Right cardiac atrium (tissue), 5 donors: ENCODE data around the gene IREB2. TPM values are rescaled to one million over a fixed set of nuclear protein-coding genes. Genes with fewer than 3 reads are reported as not detected.
"Not testable (repeated sequence)": the region's sequence is repeated elsewhere in the genome, so short reads cannot be mapped to it uniquely, and the experiment has no call there.

ENCODE experiments used
- ATAC-seq, 2 donors: fragments of 200-7000 bp; cut with Tn5 transposase; one replicate each; pipeline versions ENCODE4 v1.8.0 to v1.9.1; 2020; ENCODE audit warnings: moderate library complexity in 2 of 2, mild to moderate bottlenecking in 1 of 2
- DNase-seq, 3 donors: peaks; one replicate each; pipeline ENCODE4 v3.0.0-alpha.2; 2020
- H3K27ac ChIP-seq: one replicate; pipeline ENCODE4 v1.5.1; 2013; ENCODE audit warnings: mild to moderate bottlenecking, low read length, control low read depth, moderate library complexity
- H3K27me3 ChIP-seq: one replicate; pipeline ENCODE4 v1.6.1; 2013; ENCODE audit not compliant: control insufficient read depth, insufficient read depth
- H3K4me1 ChIP-seq: one replicate; pipeline ENCODE4 v1.6.1; 2013; ENCODE audit warnings: low read length; ENCODE audit not compliant: control insufficient read depth, insufficient read depth
- H3K4me3 ChIP-seq: one replicate; pipeline ENCODE4 v1.5.1; 2013; ENCODE audit warnings: low read length, control low read depth
- H3K9me3 ChIP-seq: one replicate; pipeline ENCODE4 v1.6.1; 2013; ENCODE audit warnings: low read length; ENCODE audit not compliant: control insufficient read depth
- WGBS: extraction: QIAGEN DNeasy Blood & Tissue Kit; methylation state at CpG from one replicate; pipeline ENCODE4 v1.1.7; 2013; 5-methylcytosine and 5-hydroxymethylcytosine counted together
- intact Hi-C, 4 donors: fragments of 100-400 bp; cut with DNase I; formaldehyde crosslinking; loops; one replicate each; pipeline versions ENCODE4 v1.11.0 to v1.14.0; 2022 to 2023
- polyA plus RNA-seq: library from polyadenylated mRNA; stranded (reverse); fragments of 200-250 nt; gene quantifications from one replicate; pipeline ENCODE4 v1.2.3, GENCODE V29; 2013
- total RNA-seq, 4 donors: library from RNA; stranded (reverse); fragmentation: NEBNext Ultra II Directional; extraction: Animal tissue kit (Norgen Biotek cat#: 25700); gene quantifications; one replicate each; pipeline ENCODE4 v1.2.1, GENCODE V29; 2021
- donor health status: healthy with polysubstance abuse.
- donor health status: DM: no; HTN: yes; CAD: no.
- donor health status: DM: no; HTN: no; CAD: no.
- donor health status: DM: no; HTN: yes; CAD: no; lungs with severe emphysema.
- donor health status: DM: yes; HTN: yes; CAD: no.

The IREB2 gene
- total and polyA plus RNA-seq, 5 donors: 7.9 to 35.0 (median 28.0) TPM

- H3K4me1 ChIP-seq, ATAC-seq, H3K9me3 ChIP-seq, intact Hi-C loops, DNase-seq, H3K27ac ChIP-seq, H3K27me3 ChIP-seq, H3K4me3 ChIP-seq: not testable (repeated sequence)
- WGBS: 73% methylated on average over 6 of the region's 6 CpGs
Measured at GRCh38 chr15:78434711-78435110, 3.3 kb upstream of the IREB2 start.

GRCh38 chr15:78437107-78437761 lies 782 bp upstream of the IREB2 start:
- Histone ChIP-seq H3K27ac (peak overlapping the region; percentile 95), H3K27me3 (no peaks in the 10 kb centered on the region), H3K4me1 (peaks cover 3% of the 10 kb centered on the region), H3K4me3 (peak overlapping the region; percentile 95), H3K9me3 (no peaks in the 10 kb centered on the region)
- DNase-seq: no peak
- WGBS: 17% methylated on average over 11 of the region's 11 CpGs
- peak in 1 of 2 donors; percentile 46 for ATAC-seq
- intact Hi-C loops: no loop called here

- DNase-seq: no peak
- intact Hi-C loops: no loop called here
- no peaks in the 10 kb centered on the region for H3K9me3 ChIP-seq
- peak overlapping the region; percentile 91 for H3K27ac ChIP-seq
- H3K27me3 ChIP-seq: no peaks in the 10 kb centered on the region
- peak in 1 of 2 donors; percentile 1 for ATAC-seq
- under 1% methylated on average over 23 of the region's 23 CpGs for WGBS
- peaks cover 6% of the 10 kb centered on the region for H3K4me1 ChIP-seq
- peak overlapping the region; percentile 95 for H3K4me3 ChIP-seq
Measured at GRCh38 chr15:78438619-78439285, 736 bp downstream of the IREB2 start.

GRCh38 chr15:78440375-78441373 lies 2.7 kb downstream of the IREB2 start:
- no peaks in the 10 kb centered on the region for H3K9me3 ChIP-seq
- peaks cover 6% of the 10 kb centered on the region for H3K4me1 ChIP-seq
- WGBS: 76% methylated on average over 3 of the region's 3 CpGs
- DNase-seq: no peak
- no peak overlapping the region for H3K27ac ChIP-seq
- H3K27me3 ChIP-seq: no peaks in the 10 kb centered on the region
- no peak for ATAC-seq
- H3K4me3 ChIP-seq: no peak overlapping the region
- intact Hi-C loops: no loop called here

- DNase-seq (no peak), ATAC-seq (no peak)
- H3K9me3 ChIP-seq: no peaks in the 10 kb centered on the region
- peaks cover 11% of the 10 kb centered on the region for H3K4me1 ChIP-seq
- 81% methylated on average over 1 of the region's 1 CpG for WGBS
- no peak overlapping the region for H3K4me3 ChIP-seq
- intact Hi-C loops: no loop called here
- H3K27me3 ChIP-seq: no peaks in the 10 kb centered on the region
- no peak overlapping the region for H3K27ac ChIP-seq
Measured at GRCh38 chr15:78444255-78444654, 6.2 kb downstream of the IREB2 start.

GRCh38 chr15:78445875-78446274 lies 7.9 kb downstream of the IREB2 start:
- no peaks in the 10 kb centered on the region for H3K27me3 ChIP-seq
- no peaks in the 10 kb centered on the region for H3K9me3 ChIP-seq
- H3K27ac ChIP-seq: no peak overlapping the region
- intact Hi-C loops: no loop called here
- peaks cover 15% of the 10 kb centered on the region for H3K4me1 ChIP-seq
- H3K4me3 ChIP-seq: no peak overlapping the region
- DNase-seq (no peak), ATAC-seq (no peak)
- 88% methylated on average over 2 of the region's 2 CpGs for WGBS

- peak overlapping the region; percentile 31 for H3K27ac ChIP-seq
Measured at GRCh38 chr15:78446551-78446950, 8.5 kb downstream of the IREB2 start.

GRCh38 chr15:78448441-78449219 lies 10.6 kb downstream of the IREB2 start:
- intact Hi-C loops: loop anchor here in 1 of 4 donors (2.0 kb wide), 1 partner anchor 44 kb away; no protein-coding TSS in a partner anchor
- 65% methylated on average over 4 of the region's 4 CpGs for WGBS
- Histone ChIP-seq H3K27ac (peak overlapping the region; percentile 91), H3K27me3 (no peaks in the 10 kb centered on the region), H3K4me1 (peaks cover 17% of the 10 kb centered on the region), H3K9me3 (no peaks in the 10 kb centered on the region), H3K4me3 (no peak overlapping the region)
- peak in 1 of 2 donors; percentile 46 for ATAC-seq
- DNase-seq: no peak

More at GRCh38 chr15:78446551-78446950, 8.5 kb downstream of the IREB2 start:
- no peak for DNase-seq
- Histone ChIP-seq H3K9me3 (no peaks in the 10 kb centered on the region), H3K4me1 (peaks cover 15% of the 10 kb centered on the region), H3K27me3 (no peaks in the 10 kb centered on the region), H3K4me3 (no peak overlapping the region)
- WGBS: 85% methylated on average over 3 of the region's 3 CpGs
- ATAC-seq: no peak
- intact Hi-C loops: no loop called here

GRCh38 chr15:78449220-78449999 lies 11.4 kb downstream of the IREB2 start:
- Histone ChIP-seq H3K27ac (peak overlapping the region; percentile 36), H3K27me3 (no peaks in the 10 kb centered on the region), H3K4me3 (no peak overlapping the region), H3K4me1 (peaks cover 17% of the 10 kb centered on the region), H3K9me3 (no peaks in the 10 kb centered on the region)
- intact Hi-C loops: loop anchor here in 1 of 4 donors (2.0 kb wide), 1 partner anchor 43 kb away; no protein-coding TSS in a partner anchor
- DNase-seq (no peak), ATAC-seq (no peak)
- 62% methylated on average over 8 of the region's 8 CpGs for WGBS
